HG03066 (cell line): Measurements from ENCODE around the gene ABHD18.
A peak's percentile ranks its signal among the peaks of the same experiment; 100 is the strongest.
"Not testable (repeated sequence)": the region's sequence is repeated elsewhere in the genome, so short reads cannot be mapped to it uniquely, and the experiment has no call there.

Experiments used
- ATAC-seq: cut with Tn5 transposase; IDR thresholded peaks from one replicate; pipeline ENCODE4 v1.9.1; 2021; ENCODE audit warnings: low read depth; ENCODE audit not compliant: unreplicated experiment

ABHD18 gene

DNA sequence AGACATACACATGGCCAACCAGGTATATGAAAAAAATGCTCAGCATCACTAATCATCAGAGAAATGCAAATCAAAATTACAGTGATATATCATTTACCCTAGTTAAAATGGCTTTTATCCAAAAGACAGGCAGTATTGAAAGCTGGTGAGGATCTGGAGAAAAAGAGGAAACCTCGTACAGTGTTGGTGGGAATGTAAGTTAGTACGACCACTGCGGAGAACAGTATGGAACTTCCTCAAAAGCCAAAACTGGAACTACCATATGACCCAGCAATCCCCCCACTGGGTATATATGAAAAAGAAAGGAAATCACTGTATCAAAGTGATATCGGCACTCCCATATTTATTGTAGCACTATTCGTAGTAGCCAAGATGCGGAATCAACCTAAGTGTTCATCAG, 23.4 kb downstream of the ABHD18 start:
- no peak for ATAC-seq

DNA sequence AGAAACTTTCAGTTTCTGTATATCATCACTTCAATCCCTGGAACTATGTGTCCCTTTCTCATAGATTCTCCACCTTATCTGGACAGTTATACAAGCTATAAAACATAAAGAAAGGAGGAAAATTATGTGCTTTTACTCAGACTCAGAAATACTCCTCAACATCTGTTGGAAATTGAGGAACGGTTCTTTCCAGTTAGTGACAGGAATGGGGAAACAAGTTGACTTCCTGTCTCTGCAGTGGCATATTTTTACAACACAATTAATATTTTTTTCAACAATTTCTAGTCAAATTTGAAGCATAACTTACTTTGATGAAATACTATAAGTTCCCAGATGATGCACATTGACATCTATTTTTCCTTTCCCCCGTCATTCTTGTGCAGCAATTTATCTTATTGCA, 27.9 kb downstream of the ABHD18 start:
- no peak for ATAC-seq

DNA sequence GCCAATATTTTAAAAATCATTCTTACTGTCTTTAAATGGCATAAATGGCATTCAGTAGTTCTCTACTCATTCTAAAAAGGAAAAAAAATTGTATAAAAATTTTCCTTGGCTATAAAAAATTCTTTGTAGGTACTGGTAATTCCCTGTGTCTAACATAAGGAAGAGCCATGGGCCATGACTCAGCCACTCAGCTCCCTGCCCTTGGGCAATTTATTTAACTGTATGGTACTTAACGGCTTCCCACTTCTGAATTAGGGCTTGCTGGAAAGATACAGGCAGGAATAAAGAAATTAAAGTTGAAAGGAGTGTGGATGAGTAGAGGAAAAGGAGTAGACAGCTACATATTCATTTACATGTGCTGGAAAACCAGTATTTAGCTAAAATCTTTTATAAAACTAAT, 30.6 kb downstream of the ABHD18 start:
- no peak for ATAC-seq

DNA sequence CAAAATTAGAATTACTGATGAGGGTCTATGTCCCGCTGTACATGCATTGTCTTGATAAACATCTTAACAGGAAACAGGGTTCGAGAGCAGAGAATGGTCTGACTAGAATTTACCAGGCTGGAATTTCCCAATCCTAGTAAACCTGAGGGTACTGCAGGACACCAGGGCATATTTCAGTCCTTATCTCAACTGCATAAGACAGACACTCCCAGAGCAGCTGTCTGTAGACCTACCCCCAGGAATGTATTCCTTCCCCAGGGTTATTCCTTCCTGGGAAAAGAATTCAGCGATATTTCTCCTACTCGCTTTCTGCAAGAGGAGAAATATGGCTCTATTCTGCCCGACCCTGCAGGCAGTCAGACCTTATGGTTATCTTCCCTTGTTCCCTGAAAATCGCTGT, 31.3 kb downstream of the ABHD18 start:
- ATAC-seq = not testable (repeated sequence)

DNA sequence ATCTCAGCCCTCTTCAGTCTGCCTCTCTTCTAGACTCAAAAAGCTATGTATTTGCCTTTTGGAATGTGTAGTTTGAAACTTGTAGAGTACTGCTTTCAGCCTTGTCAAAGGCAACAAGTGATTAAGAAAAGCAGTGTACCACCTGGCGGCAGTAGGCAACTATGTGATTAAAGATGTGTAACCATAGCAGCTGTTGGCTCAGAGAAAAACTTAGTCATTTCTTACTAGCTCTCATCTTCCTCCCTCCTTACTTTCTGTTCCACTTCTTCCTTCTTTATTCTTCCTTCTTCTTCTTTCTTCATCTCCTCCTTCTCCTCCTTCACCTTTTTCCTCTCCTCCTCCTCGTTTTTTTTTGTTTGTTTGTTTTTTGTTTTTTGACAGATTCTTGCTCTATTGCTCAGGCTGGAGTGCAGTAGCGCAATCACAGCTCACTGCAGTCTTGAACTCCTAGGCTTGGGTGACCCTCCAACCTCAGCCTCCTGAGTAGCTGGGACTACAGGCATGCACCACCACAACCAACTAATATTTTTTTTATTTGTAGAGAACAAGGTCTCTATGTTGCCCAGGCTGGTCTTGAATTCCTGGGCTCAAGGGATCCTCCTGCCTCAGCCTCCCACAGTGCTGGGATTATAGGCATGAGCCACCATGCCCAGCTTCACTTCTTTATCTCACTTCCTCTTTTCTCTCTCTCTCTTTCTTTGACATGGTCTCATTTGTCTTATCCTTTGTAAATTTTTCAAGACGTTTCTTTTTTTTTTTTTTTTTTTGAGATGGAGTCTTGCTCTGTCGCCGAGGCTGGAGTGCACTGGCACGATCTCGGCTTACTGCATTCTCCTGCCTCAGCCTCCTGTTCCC, 32.6 kb downstream of the ABHD18 start:
- ATAC-seq = peak; percentile 94

DNA sequence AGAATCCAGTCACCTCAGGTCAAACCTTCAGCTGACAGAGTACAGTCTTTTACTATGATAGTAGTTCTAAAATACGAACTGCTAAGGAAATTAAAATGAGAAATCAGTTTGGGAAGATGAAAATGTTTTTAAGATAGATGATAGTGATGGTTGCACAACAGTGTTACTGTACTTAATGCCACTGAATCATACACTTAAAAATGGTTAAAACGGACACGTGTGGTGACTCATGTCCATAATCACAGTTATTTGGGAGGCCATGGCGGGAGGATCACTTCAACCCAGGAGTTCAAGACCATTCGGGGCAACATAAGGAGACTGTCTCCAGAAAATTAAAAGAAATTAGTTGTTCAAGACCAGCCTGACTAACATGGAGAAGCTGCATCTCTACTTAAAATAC, 41.4 kb downstream of the ABHD18 start:
- no peak for ATAC-seq

DNA sequence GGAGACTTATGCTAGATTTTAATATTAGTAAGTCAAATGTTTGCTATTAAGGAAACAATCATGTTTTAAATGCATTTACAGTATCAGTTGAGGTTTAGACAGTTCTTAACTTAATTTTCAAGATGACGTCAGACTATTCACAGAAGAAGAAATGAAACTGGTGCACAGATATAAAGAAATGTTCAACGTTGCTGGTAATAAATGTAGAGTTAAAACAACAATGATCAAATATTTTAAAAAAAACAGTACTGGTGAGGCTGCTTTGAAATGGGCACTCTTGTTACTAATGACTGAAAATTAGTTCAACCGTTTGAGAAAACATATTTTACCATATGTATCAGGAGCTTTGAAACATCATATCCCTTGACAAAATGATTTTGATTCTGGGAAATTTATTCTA, 44.2 kb downstream of the ABHD18 start:
- no peak for ATAC-seq

DNA sequence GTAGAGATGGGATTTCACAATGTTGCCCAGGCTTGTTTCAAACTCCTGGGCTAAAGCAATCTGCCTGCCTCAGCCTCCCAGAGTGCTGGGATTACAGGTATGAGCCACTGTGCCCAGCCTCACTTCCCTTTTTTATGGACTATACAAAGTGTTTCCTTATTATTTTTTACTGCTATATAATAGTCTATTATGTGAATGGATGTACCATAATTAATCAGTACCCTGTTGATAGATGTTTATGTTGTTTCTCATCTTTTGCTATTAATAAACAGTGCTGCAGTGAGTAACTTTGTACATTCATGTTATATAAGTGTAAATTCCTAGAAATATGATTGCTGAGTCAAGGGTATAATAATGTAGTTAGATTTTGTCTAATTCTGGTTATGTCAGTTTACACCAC, 60.1 kb downstream of the ABHD18 start:
- no peak for ATAC-seq

DNA sequence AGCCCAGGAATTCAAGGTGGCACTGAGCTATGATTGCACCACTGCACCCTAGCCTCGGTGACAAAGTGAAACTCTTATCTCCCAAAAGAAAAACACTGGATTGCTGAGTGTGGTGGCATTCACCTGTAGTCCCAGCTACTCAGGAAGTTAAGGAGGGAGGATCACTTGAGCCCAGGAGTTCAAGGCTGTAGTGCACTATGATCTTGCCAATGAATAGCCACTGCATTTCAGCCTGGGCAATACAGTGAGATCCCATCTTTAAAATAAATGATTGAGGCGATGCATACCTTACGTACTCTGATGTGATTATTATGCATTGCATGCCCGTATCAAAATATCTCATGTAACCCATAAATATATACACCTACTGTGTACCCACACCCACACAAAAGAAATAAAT, 64.7 kb downstream of the ABHD18 start:
- no peak for ATAC-seq

DNA sequence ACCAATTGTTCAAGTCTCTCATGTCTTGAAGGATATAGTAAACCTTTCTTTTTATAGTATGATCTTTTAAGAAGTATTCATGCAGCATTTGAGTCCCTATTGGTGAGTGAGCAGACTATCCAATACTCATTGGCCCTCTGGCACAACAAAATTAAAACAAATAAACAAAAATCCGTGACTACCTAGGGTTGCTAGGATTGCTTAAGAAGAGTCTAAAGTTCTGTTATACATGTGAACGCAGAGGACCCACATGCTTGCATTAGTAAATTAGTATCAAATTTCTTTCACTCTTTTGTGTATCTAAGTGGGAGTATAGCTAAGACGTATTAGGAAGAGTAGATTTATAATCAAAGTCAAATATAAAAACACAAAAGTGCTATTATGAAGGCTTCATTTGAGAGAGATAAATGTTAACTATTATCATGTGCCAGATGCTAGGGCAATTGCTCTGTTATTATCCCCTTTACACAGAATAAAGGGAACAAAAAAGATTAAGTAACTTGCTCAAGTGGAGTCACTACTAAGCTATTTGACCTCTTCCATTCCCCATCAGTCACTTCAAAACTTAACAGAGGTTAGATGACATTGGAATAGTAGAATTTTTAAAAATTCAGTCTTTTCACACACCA, 66.7 kb downstream of the ABHD18 start:
- no peak for ATAC-seq

DNA sequence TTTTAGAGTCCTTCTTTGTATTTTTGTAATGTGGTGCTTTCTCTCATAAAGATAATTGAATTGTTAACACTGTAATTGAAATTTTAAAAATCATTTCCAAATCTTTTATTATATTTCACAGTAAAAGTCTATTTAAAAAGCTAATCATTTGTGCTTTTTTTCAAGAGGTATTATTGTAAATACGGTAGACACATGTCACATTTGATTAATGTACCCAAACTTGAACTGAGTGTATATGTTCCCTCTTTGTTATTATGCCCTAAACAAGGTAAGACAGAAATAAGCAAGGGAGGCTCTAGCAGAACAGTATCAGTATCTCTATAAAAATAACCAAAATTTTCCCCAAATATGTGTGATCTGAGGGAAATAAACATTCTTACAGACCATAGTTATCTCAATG, 74.4 kb downstream of the ABHD18 start:
- no peak for ATAC-seq

DNA sequence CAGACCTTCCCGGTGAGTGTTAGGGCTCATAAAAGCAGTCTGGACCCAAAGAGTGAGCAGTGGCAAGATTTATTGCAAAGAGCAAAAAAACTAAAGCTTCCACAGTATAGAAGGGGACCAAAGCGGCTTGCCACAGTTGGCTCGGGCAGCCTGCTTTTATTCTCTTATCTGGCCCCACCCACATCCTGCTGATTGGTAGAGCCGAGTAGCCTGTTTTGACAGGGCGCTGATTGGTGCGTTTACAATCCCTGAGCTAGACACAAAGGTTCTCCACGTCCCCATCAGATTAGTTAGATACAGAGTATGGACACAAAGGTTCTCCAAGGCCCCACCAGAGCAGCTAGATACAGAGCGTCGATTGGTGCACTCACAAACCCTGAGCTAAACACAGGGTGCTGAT, 81.8 kb downstream of the ABHD18 start:
- not testable (repeated sequence) for ATAC-seq

DNA sequence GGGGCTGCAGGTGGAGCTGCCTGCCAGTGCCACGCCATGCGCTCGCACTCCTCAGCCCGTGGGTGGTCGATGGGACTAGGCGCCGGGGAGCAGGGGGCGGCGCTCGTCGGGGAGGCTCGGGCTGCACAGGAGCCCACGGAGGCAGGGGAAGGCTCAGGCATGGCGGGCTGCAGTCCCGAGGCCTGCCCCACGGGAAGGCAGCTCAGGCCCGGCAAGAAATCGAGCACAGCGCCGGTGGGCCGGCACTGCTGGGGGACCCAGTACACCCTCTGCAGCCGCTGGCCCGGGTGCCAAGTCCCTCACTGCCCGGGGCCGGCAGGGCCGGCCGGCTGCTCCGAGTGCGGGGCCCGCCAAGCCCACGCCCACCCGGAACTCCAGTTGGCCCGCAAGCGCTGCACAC, 82.3 kb downstream of the ABHD18 start:
- ATAC-seq = not testable (repeated sequence)

DNA sequence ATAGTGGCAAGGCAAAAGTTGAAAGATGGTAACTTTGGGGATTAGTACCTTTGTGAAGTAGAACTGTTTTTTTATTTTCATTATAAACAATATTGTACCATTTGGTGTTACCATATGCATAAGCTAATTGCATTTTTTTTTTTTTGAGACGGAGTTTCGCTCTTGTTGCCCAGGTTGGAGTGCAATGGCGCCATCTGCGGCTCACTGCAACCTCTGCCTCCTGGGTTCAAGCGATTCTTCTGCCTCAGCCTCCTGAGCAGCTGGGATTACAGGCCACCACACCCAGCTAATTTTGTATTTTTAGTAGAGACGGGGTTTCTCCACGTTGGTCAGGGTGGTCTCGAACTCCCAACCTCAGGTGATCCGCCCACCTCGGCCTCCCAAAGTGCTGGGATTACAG, 86.0 kb downstream of the ABHD18 start:
- not testable (repeated sequence) for ATAC-seq

DNA sequence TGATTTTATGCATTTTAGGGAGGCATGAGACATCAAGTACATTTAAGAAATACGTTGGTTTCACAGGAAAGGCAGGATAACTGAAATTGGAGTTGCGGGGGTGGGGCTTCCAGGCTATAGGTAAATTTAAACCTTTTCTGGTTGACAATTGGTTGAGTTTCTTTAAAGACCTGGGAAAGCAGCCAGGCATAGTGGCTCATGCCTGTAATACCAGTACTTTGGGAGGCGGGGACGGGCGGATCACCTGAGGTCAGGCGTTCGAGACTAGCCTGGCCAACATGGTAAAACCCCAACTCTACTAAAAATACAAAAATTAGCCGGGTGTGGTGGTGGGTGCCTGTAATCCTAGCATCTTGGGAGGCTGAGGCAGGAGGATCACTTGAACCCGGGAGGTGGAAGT, 89.7 kb downstream of the ABHD18 start:
- ATAC-seq = not testable (repeated sequence)

DNA sequence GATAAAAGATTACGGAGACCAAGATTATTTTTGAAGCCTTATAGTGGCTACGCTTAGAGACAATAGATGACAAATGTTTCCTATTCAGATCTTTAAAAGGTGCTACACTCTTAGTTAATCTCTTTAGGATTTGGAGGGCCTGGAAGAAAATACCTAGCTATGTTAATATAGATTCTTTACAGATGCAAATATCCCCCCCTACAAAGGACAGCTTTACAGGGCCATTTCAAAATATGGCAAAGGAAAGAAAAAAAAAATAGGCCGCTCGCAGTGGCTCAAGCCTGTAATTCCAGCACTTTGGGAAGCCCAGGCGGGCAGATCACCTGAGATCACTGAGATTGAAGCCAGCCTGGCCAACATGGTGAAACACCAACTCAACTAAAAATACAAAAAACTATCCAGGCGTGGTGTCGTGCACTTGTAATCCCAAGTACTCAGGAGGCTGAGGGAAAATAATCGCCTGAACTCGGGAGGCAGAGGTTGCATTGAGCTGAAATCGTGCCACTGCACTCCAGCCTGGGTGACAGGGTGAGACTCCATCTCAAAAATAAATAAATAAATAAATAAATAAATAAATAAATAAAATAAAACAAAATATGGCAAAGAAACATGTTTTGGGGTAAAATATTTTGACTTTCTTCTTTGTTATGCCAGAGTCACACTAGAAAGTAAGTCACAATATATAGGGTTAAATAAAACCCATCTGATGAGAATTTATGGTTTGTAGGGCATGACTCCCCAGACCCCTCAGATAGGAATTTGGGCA, 90.4 kb downstream of the ABHD18 start:
- not testable (repeated sequence) for ATAC-seq

DNA sequence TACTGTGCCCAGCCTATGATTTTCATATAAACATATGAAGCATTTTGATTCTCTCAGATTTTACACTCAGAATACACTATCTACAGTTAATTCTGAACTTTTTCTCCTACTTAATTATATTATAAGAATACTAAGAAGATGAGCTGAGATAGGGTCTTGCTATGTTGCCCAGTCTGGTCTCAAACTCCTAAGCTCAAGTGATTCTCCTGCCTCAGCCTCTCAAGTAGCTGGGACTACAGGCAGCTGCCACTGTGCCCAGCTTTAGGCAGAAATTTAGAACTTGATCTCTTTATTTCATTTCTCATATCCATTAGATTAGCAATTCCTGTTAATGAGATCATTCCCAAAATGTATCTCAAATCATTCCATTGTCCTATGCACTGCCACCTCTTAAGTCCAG, 91.2 kb downstream of the ABHD18 start:
- ATAC-seq = no peak

DNA sequence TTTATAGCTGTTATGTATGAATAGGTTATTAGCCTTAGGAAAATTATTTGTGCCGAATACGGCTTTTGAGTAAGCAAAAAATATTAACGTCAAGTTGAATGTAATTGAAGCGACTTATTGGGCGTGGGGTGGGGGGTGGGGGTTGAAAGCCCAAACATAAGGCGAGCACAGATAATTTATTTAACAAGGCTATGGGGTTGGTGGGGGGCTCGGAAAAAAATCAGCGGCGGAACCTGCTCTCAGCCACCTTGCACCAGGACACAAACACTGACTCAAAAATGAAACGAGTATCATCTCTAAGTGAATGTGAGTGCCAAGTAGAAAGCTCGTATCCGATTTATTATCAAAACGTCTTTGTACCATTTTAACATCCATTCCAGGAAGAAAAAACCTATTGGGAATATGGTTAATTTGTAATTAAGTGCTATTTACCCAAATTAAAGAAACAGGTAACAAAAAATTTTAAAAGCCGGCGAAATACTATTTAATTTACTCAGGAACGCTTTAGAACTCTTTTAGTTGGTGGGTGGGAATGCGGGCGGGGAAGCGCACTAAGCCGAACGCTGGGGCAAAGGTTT, 95.0 kb downstream of the ABHD18 start:
- ATAC-seq = no peak

DNA sequence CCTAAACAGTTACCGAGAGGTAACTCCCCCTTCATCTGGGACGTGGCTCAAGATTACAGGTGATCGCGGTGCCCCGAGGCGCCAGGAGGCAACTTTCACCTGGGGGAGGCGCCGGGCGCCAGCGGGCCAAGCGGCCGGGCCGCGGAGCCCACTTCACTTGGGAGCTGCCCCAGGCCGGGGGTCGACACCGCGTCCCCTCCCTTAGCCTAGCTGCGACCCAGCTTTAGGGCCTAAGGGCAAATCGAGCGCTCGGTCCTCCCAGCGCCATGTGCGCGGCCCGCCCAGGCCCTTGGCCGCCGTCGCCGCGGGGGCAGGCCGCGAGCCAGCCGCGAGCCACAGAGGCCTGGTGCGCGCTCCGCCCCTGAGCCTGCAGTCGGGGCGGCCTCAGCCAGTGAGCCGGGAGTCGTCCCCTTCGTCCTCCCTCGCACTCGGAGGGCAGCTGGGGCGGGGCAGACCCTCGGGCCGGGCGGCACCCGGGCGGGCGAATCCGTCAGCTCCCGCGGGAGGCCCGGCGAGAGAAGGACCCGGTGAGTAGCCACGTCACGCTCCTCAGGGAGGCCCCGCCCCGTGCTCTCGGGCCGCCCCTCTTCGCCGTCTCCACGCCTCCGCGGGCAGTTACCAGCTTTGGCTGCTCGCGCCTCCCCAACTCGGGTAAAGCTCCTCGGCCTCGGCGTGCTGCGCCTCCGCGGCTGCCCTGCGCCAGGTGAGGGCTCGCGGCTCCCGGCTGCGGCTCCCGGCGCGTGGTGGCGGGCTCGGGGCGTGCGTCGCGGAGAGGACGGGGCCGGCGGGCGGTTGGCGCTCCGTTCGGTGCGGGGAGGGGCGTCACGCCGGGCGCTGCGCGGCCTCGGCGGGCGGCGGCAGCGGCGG, 95.7 kb downstream of the ABHD18 start, which contains the start of gene LARP1B:
Gene LARP1B, plus strand, starts transcription at position 614 of the 867 bp plus-strand sequence. CDS start 13,640 bp downstream, outside the sequence.
- ATAC-seq = peak; percentile 88
